Measurements from ENCODE around the gene HAPLN2.
A peak's percentile ranks its signal among the peaks of the same experiment; 100 is the strongest.

HAPLN2 gene

DNA sequence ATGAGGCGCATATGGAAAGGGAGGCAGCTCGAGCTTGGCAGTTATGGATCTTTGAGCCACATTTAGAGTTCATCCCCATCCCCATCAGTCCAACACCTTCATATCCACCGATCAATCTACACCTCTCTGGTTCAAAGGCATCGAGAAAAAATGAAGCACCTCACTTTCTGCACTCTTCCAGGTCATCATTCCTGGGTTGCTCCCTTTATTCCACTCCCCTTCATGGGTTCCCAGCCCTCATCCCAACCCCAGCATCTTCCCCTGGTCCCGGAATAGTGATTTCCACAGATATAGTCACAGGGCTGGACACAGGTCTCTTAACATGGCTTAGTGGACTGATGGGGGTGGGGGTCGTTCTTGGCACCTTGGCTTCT, 354 bp downstream of the HAPLN2 start:
- H3K36me3 ChIP-seq (ENCODE audit: control insufficient read depth, insufficient read depth, low read length) = no peaks in the 10 kb centered on the region
- peaks cover 2% of the 10 kb centered on the region for H3K27me3 ChIP-seq (replicated peaks; ENCODE audit: control insufficient read depth, insufficient read depth, low read length)
- TF ChIP-seq, protein P1, sequence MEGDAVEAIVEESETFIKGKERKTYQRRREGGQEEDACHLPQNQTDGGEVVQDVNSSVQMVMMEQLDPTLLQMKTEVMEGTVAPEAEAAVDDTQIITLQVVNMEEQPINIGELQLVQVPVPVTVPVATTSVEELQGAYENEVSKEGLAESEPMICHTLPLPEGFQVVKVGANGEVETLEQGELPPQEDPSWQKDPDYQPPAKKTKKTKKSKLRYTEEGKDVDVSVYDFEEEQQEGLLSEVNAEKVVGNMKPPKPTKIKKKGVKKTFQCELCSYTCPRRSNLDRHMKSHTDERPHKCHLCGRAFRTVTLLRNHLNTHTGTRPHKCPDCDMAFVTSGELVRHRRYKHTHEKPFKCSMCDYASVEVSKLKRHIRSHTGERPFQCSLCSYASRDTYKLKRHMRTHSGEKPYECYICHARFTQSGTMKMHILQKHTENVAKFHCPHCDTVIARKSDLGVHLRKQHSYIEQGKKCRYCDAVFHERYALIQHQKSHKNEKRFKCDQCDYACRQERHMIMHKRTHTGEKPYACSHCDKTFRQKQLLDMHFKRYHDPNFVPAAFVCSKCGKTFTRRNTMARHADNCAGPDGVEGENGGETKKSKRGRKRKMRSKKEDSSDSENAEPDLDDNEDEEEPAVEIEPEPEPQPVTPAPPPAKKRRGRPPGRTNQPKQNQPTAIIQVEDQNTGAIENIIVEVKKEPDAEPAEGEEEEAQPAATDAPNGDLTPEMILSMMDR (IDR thresholded peaks at IDR 0.05; ENCODE audit: insufficient read depth, low read length, poor library complexity, severe bottlenecking) = no peak
- no peak overlapping the region for H3K4me3 ChIP-seq (replicated peaks; ENCODE audit: low read depth, low read length)
- DNase-seq (ENCODE audit: extremely low read depth, insufficient read length) = no peak

DNA sequence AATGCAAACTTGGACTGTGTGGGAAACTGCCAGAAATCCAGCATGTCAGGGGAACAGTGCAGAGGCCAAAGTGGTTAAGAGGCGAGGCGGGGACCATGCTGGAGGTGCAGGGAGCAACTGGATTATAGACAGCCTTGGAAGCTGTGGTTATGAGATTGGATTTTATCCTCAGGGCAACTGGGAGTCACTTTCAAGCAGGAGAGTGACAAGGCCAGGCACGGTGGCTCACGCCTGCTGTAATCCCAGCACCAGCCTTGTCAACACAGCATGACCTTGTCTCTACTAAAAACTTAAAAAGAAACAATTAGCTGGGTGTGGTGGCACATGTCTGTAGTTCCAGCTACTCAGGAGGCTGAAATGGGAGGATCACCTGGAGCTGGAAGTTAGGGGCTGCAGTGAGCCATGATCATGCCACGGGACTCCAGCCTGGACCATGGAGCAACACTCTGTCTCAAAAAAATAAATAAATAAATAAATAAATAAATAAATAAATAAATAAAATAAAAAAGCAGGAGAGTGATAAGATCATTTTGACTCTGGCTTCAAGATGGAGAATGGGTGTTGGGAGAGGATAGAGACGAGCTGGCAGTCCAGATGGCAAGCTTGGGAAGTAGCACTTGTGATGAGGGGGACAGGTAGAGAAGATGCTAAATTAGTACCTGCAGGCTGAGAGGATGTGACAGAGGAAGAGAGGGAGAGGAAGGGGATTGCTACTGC, 3.5 kb downstream of the HAPLN2 start:
- DNase-seq (ENCODE audit: extremely low read depth, insufficient read length) = no peak
- Histone ChIP-seq H3K27me3 (replicated peaks; ENCODE audit: control insufficient read depth, insufficient read depth, low read length) (peaks cover 2% of the 10 kb centered on the region), H3K4me3 (replicated peaks; ENCODE audit: low read depth, low read length) (no peak overlapping the region), H3K36me3 (ENCODE audit: control insufficient read depth, insufficient read depth, low read length) (no peaks in the 10 kb centered on the region)
- TF ChIP-seq, protein P1 (IDR thresholded peaks at IDR 0.05; ENCODE audit: insufficient read depth, low read length, poor library complexity, severe bottlenecking) = no peak

DNA sequence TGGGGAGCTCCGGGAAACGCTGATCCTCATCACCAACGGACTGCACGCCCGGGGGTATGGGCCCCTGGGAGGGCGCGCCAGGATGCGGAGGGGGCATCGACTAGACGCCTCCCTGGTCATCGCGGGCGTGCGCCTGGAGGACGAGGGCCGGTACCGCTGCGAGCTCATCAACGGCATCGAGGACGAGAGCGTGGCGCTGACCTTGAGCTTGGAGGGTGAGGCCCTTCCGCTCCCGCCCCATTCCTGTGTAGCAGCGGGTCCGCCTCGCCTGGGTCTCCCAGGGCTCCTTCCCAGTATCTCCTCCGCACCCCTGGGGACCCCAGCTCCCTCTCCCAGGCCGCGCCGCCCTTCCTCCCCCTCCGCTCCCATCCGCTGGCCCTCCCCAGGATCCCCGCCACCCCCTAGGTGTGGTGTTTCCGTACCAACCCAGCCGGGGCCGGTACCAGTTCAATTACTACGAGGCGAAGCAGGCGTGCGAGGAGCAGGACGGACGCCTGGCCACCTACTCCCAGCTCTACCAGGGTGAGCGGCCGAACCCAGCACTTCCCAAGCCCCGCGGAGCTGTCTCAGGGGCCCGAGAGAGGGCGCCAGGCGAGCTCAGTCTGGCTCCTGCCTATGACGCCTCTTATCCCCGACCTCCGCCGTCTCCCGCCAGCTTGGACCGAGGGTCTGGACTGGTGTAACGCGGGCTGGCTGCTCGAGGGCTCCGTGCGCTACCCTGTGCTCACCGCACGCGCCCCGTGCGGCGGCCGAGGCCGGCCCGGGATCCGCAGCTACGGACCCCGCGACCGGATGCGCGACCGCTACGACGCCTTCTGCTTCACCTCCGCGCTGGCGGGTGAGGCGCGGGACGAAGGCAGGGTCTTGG, 5.0 kb downstream of the HAPLN2 start:
- TF ChIP-seq, protein P1 (IDR thresholded peaks at IDR 0.05; ENCODE audit: insufficient read depth, low read length, poor library complexity, severe bottlenecking) = peak; percentile 70
- Histone ChIP-seq H3K27me3 (replicated peaks; ENCODE audit: control insufficient read depth, insufficient read depth, low read length) (peaks cover 2% of the 10 kb centered on the region), H3K36me3 (ENCODE audit: control insufficient read depth, insufficient read depth, low read length) (no peaks in the 10 kb centered on the region), H3K4me3 (replicated peaks; ENCODE audit: low read depth, low read length) (peak overlapping the region; percentile 35)
- DNase-seq (ENCODE audit: extremely low read depth, insufficient read length) = no peak

DNA sequence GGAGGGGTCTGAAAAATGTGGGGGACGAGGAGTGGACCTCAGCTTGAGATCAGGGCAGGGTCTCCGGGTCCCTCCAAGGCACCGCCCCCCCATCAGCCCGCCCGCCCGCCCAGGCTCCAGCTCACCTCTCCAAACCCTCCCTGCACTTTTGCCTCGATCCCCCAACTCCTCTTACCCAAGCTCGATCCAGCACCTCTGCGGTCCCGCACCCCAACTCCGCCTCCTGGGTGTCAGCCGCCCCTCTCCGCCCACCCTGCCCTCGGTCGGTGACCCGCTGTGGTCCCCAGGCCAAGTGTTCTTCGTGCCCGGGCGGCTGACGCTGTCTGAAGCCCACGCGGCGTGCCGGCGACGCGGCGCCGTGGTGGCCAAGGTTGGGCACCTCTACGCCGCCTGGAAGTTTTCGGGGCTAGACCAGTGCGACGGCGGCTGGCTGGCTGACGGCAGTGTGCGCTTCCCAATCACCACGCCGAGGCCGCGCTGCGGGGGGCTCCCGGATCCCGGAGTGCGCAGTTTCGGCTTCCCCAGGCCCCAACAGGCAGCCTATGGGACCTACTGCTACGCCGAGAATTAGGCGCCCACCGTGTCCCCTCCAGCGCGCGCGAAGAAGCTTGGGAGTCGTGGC, 5.7 kb downstream of the HAPLN2 start:
- Histone ChIP-seq H3K36me3 (ENCODE audit: control insufficient read depth, insufficient read depth, low read length) (no peaks in the 10 kb centered on the region), H3K27me3 (replicated peaks; ENCODE audit: control insufficient read depth, insufficient read depth, low read length) (peaks cover 2% of the 10 kb centered on the region), H3K4me3 (replicated peaks; ENCODE audit: low read depth, low read length) (peak overlapping the region; percentile 8; the same call in 1 of the 2 replicates)
- TF ChIP-seq, protein P1 (IDR thresholded peaks at IDR 0.05; ENCODE audit: insufficient read depth, low read length, poor library complexity, severe bottlenecking) = peak; percentile 4
- DNase-seq (ENCODE audit: extremely low read depth, insufficient read length) = no peak

DNA sequence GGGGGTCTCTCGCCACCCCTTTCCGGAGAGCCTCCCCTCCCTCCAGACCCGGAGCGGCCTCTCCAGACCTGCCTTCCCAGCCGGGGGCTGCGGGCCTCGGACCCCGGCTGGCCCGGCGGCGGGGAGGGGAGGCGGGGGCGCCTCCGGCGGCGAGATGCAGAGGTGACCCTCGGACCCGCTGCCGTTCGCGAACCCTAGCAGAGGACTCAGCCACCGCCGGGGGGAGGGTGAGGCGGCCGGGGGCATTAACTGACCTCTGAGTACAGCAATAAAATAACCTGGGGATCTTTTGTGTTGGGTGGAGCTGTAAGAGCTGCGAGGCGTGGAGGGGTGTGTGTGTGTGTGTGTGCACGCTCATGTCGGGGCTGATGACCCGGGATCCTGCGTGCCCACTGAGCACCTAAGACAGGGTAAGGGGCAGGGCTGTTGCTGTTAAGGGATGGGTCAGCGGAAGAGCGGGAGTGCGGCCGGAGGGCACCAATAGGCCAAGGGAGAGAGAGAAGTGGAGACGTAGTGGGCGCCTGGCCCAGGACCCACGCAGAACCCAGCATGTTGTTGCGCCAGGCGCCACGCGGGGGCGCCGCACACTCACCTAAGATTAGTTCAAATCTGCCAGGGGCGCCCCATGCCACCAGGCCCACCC, 6.3 kb downstream of the HAPLN2 start:
- DNase-seq (ENCODE audit: extremely low read depth, insufficient read length) = peak; percentile 73
- peaks cover 2% of the 10 kb centered on the region for H3K27me3 ChIP-seq (replicated peaks; ENCODE audit: control insufficient read depth, insufficient read depth, low read length)
- H3K4me3 ChIP-seq (replicated peaks; ENCODE audit: low read depth, low read length) = no peak overlapping the region
- no peaks in the 10 kb centered on the region for H3K36me3 ChIP-seq (ENCODE audit: control insufficient read depth, insufficient read depth, low read length)
- TF ChIP-seq, protein P1 (IDR thresholded peaks at IDR 0.05; ENCODE audit: insufficient read depth, low read length, poor library complexity, severe bottlenecking) = peak; percentile 93
